Mesothelial cell of epicardium (in vitro differentiated cells): ENCODE measurements around the gene ADGRE1. TPM values are rescaled to one million over a fixed set of nuclear protein-coding genes. Genes with fewer than 3 reads are reported as not detected.

Experiments used
- DNase-seq, 2 experiments: peaks; one replicate each; pipeline ENCODE4 v3.0.0; 2021; ENCODE audit warnings: low spot score in 2 of 2; ENCODE audit not compliant: unreplicated experiment in 2 of 2
- H3K27ac Mint-ChIP-seq: 2 replicates; pipeline ENCODE4 v1.8.0; 2021; ENCODE audit warnings: mixed read lengths
- H3K27me3 Mint-ChIP-seq: 2 replicates; pipeline ENCODE4 v1.8.0; 2021; ENCODE audit warnings: low read depth, mixed read lengths
- H3K36me3 Mint-ChIP-seq: 2 replicates; pipeline ENCODE4 v1.8.0; 2021; ENCODE audit warnings: mixed read lengths
- H3K4me1 Mint-ChIP-seq: 2 replicates; pipeline ENCODE4 v1.8.0; 2021; ENCODE audit warnings: mixed read lengths
- H3K4me3 Mint-ChIP-seq: 2 replicates; pipeline ENCODE4 v1.8.0; 2021; ENCODE audit warnings: mild to moderate bottlenecking, moderate library complexity, mixed read lengths
- H3K9me3 Mint-ChIP-seq: 2 replicates; pipeline ENCODE4 v1.8.0; 2021; ENCODE audit warnings: mixed read lengths
- total RNA-seq: library from RNA; stranded (reverse); gene quantifications from 3 replicates; pipeline ENCODE4 v1.2.1, GENCODE V29; 2021
- TF ChIP-seq, protein P1 (sequence below): fragments of 200-600 bp; sonication (generic); IDR thresholded peaks from one replicate; pipeline ENCODE4 v1.5.0; 2021; ENCODE audit warnings: antibody characterized with exemption; ENCODE audit not compliant: unreplicated experiment

The ADGRE1 gene
- total RNA-seq, 1 donor from 2014 or later: not detected

DNA sequence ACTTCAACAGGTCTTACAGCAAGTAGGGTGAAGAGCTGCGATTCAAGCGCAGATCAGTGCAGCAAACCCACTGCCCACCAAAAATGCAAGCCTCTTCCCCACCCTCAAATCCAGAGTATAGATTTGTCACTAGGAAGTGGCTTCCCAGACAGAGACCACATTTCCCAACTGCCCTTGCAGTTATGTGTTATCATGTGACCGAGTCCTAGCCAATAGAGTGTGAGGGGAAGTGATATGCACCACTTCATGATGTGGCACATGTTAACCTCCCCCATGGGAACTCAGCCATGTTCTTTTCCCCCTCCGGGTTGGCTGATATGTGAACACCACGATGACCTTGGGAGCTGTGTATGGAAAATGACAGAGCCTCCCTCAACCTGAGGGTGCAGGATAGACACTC, 83.1 kb downstream of the ADGRE1 start:
- H3K4me3 Mint-ChIP-seq: no peak overlapping the region
- no peak for DNase-seq
- no peak overlapping the region for H3K27ac Mint-ChIP-seq
- no peaks in the 10 kb centered on the region for H3K27me3 Mint-ChIP-seq
- H3K9me3 Mint-ChIP-seq: peaks cover 42% of the 10 kb centered on the region
- H3K4me1 Mint-ChIP-seq: no peaks in the 10 kb centered on the region
- TF ChIP-seq, protein P1, sequence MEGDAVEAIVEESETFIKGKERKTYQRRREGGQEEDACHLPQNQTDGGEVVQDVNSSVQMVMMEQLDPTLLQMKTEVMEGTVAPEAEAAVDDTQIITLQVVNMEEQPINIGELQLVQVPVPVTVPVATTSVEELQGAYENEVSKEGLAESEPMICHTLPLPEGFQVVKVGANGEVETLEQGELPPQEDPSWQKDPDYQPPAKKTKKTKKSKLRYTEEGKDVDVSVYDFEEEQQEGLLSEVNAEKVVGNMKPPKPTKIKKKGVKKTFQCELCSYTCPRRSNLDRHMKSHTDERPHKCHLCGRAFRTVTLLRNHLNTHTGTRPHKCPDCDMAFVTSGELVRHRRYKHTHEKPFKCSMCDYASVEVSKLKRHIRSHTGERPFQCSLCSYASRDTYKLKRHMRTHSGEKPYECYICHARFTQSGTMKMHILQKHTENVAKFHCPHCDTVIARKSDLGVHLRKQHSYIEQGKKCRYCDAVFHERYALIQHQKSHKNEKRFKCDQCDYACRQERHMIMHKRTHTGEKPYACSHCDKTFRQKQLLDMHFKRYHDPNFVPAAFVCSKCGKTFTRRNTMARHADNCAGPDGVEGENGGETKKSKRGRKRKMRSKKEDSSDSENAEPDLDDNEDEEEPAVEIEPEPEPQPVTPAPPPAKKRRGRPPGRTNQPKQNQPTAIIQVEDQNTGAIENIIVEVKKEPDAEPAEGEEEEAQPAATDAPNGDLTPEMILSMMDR: no peak
- H3K36me3 Mint-ChIP-seq: no peaks in the 10 kb centered on the region

DNA sequence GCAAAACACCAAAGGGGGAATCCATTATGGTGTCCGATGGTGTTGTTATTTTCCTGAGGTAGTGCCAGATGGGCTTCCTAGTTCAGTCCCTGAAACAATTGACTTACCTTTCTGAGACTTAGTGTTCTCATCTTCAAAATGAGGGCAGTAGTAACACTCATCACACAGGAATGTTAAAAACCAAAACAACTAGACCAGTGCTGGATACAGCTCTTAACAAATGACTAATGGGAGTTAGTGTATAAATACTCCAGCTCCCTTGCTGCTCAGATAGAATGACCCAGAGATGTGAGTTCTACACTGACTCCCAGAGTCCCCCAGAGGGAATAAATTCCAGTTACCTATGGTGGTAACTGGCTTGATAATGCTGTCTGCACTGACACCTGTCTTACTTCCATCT, 84.0 kb downstream of the ADGRE1 start:
- DNase-seq: no peak
- no peaks in the 10 kb centered on the region for H3K27me3 Mint-ChIP-seq
- H3K4me3 Mint-ChIP-seq: no peak overlapping the region
- no peaks in the 10 kb centered on the region for H3K36me3 Mint-ChIP-seq
- TF ChIP-seq, protein P1: no peak
- H3K4me1 Mint-ChIP-seq: no peaks in the 10 kb centered on the region
- H3K27ac Mint-ChIP-seq: no peak overlapping the region
- peaks cover 49% of the 10 kb centered on the region for H3K9me3 Mint-ChIP-seq

DNA sequence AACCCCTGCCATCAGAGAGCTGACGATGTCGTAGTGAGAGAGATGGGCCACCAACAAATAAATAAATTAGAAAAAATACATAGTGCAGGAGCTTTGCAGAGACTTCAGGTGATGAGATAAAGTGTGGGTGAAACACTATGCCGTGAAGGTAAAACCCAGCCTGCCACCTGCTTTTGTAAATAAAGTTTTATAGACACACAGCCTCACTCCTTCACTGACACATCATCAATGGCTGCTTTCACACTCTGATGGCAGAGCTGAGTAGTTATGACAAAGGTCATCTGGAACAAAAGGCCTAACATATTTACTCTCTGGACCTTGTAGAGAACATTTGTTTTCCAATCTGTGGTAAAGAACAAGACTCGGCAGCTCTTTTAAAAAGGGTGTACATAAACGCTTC, 88.8 kb downstream of the ADGRE1 start:
- H3K36me3 Mint-ChIP-seq: no peaks in the 10 kb centered on the region
- TF ChIP-seq, protein P1: no peak
- peaks cover 47% of the 10 kb centered on the region for H3K9me3 Mint-ChIP-seq
- H3K27ac Mint-ChIP-seq: no peak overlapping the region
- no peak for DNase-seq
- no peak overlapping the region for H3K4me3 Mint-ChIP-seq
- no peaks in the 10 kb centered on the region for H3K4me1 Mint-ChIP-seq
- no peaks in the 10 kb centered on the region for H3K27me3 Mint-ChIP-seq

DNA sequence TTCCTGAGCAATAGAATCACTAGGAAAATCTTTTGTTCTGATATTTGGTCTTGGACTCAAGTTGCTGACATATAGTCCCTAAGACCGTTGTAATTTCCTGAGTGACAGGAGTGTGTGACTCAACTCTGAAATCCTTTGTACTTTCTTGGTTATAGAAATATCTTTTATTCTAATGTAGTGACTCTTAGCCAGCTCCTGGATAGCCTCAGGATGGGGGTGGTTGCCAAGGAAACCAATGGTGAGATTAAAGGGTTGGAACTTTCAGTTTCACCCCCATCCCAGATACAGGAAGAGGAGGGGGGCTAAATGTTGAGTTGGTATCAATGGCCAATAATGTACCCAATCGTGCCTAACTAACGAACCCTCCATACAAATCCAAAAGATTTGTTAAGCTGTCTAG, 92.0 kb downstream of the ADGRE1 start:
- H3K36me3 Mint-ChIP-seq: no peaks in the 10 kb centered on the region
- DNase-seq: no peak
- no peaks in the 10 kb centered on the region for H3K27me3 Mint-ChIP-seq
- no peaks in the 10 kb centered on the region for H3K4me1 Mint-ChIP-seq
- no peak overlapping the region for H3K27ac Mint-ChIP-seq
- no peak overlapping the region for H3K4me3 Mint-ChIP-seq
- TF ChIP-seq, protein P1: no peak
- peaks cover 56% of the 10 kb centered on the region for H3K9me3 Mint-ChIP-seq

DNA sequence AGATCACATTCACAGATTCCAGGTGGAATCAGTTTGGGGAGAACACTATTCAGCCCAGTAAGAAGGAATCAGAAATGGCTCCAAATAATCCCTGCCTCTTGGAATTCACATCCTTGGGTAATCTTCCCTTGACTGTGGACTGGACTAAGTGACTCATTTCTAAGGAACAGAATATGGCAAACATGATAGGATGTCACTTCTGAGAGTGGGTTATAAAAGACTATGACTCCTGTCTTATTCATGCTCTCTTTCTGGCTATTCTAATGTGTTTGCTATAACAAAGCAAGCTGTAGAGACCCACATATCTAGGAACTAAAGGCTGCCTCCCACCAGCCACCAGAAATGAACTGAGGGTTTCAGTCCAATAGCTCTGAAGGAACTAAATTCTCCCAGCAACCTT, 96.1 kb downstream of the ADGRE1 start:
- Mint-ChIP-seq H3K27me3 (no peaks in the 10 kb centered on the region), H3K4me1 (no peaks in the 10 kb centered on the region), H3K36me3 (peaks cover 2% of the 10 kb centered on the region), H3K4me3 (no peak overlapping the region), H3K9me3 (peaks cover 63% of the 10 kb centered on the region), H3K27ac (no peak overlapping the region)
- TF ChIP-seq, protein P1: no peak
- DNase-seq: no peak

DNA sequence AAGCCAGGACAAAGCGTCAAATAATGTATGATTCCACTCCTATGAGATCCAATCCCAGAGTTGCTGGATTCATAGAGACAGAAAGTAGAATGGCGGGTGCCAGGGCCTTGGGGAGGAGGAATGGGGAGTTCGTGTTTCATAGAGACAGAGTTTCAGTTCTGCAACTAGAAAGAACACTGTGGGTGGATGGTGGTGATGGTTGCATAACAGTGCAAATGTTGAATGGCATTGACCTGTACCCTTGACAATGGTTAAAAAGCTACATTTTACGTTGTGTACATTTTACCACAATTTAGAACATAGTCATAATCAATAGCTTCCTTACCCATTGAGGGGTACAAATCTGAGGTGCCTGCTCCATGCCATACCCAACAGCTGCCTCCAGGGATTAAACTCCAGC, 100.5 kb downstream of the ADGRE1 start:
- Mint-ChIP-seq H3K4me1 (no peaks in the 10 kb centered on the region), H3K36me3 (peaks cover 2% of the 10 kb centered on the region), H3K9me3 (peaks cover 54% of the 10 kb centered on the region), H3K27me3 (no peaks in the 10 kb centered on the region), H3K4me3 (no peak overlapping the region), H3K27ac (no peak overlapping the region)
- TF ChIP-seq, protein P1: no peak
- no peak for DNase-seq
